Fibroblast of villous mesenchyme (primary cell): ENCODE results near the gene ATP6AP1. TPM values are rescaled to one million over a fixed set of nuclear protein-coding genes. Genes with fewer than 3 reads are reported as not detected.

ENCODE experiments used
- DNase-seq: peaks from one replicate; pipeline ENCODE4 v3.0.0-alpha.2; 2010; ENCODE audit warnings: low read depth
- H3K4me3 ChIP-seq: 2 replicates; pipeline ENCODE4 v1.5.1; 2011; ENCODE audit warnings: low read depth, mild to moderate bottlenecking, low read length
- total RNA-seq: library from RNA; depleted of rRNA; stranded (reverse); fragments of >200 nt; gene quantifications from 2 replicates; pipeline ENCODE4 v1.2.3, GENCODE V29; 2012
- TF ChIP-seq, protein P1 (sequence below): IDR thresholded peaks from 2 replicates; pipeline ENCODE4 v1.5.1; 2012; ENCODE audit warnings: low read depth, mild to moderate bottlenecking, low read length; ENCODE audit not compliant: insufficient read depth

ATP6AP1 gene
- total RNA-seq, 1 donor = 72.5 TPM

DNA sequence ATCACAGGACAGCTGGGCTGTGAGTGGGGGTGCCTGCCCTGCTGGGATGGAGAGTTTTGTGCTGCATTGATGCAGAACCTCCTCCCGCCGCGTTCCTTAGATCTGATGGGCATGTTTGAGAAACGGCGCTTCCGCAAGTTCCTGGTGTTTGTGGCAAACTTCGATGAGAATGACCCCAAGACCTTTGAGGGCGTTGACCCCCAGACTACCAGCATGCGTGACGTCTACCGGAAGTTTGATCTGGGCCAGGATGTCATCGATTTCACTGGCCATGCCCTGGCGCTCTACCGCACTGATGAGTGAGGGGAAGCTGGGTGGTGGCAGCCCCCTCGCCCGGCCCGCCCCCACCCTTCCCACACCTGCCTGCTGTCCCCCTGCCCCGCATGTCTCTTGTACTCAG, 11.4 kb downstream of the ATP6AP1 start:
- DNase-seq = no peak
- no peak overlapping the region for H3K4me3 ChIP-seq
- TF ChIP-seq, protein P1, sequence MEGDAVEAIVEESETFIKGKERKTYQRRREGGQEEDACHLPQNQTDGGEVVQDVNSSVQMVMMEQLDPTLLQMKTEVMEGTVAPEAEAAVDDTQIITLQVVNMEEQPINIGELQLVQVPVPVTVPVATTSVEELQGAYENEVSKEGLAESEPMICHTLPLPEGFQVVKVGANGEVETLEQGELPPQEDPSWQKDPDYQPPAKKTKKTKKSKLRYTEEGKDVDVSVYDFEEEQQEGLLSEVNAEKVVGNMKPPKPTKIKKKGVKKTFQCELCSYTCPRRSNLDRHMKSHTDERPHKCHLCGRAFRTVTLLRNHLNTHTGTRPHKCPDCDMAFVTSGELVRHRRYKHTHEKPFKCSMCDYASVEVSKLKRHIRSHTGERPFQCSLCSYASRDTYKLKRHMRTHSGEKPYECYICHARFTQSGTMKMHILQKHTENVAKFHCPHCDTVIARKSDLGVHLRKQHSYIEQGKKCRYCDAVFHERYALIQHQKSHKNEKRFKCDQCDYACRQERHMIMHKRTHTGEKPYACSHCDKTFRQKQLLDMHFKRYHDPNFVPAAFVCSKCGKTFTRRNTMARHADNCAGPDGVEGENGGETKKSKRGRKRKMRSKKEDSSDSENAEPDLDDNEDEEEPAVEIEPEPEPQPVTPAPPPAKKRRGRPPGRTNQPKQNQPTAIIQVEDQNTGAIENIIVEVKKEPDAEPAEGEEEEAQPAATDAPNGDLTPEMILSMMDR = no peak

GRCh38 chrX:154440623-154441357, 12.3 kb downstream of the ATP6AP1 start:
- TF ChIP-seq, protein P1 = no peak
- no peak for DNase-seq
- no peak overlapping the region for H3K4me3 ChIP-seq

DNA sequence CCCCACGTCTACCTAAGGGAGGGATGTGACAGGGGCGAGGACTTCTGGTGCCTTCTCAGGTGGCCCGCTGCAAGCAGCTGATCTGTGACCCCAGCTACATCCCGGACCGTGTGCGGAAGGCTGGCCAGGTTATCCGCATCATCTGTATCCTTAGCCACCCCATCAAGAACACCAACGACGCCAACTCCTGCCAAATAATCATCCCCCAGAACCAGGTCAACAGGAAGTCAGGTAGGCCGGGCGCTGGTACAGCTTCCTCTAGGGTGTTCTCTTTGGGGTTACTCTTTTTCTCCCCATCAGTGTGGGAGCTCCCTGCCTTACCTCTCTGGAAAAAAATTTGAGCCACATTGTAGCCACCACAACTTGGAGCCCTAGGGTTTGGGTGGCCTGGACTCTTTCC, 13.1 kb downstream of the ATP6AP1 start:
- H3K4me3 ChIP-seq = no peak overlapping the region
- TF ChIP-seq, protein P1 = no peak
- no peak for DNase-seq

DNA sequence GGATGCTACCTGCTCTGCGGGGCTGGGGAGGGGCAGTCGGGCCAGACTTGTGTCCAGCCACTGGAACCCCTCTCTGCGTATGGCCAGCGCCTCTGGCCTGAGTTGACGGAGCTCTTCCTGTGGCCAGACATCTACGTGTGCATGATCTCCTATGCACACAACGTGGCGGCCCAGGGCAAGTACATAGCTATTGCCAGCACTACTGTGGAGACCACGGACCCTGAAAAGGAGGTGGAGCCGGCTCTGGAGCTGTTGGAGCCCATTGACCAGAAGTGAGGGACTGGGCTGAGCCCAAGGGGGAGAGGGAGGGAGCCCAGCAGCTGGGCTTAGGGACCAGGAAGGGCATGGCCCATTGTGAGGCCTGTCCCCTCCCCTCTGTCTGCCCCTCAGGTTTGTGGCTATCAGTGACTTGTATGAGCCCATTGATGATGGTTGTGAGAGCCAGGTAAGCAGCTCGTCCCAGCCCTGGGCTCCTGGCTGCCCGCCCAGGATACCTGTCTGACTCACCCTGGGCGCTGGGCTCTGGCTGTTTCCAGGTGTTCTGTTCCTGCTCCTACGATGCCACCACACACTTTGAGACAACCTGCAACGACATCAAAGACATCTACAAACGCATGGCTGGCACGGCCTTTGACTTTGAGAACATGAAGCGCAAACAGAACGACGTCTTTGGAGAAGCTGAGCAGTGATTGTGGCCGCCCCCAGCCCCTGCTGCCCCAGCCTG, 13.7 kb downstream of the ATP6AP1 start:
- no peak for DNase-seq
- no peak overlapping the region for H3K4me3 ChIP-seq
- TF ChIP-seq, protein P1 = no peak

DNA sequence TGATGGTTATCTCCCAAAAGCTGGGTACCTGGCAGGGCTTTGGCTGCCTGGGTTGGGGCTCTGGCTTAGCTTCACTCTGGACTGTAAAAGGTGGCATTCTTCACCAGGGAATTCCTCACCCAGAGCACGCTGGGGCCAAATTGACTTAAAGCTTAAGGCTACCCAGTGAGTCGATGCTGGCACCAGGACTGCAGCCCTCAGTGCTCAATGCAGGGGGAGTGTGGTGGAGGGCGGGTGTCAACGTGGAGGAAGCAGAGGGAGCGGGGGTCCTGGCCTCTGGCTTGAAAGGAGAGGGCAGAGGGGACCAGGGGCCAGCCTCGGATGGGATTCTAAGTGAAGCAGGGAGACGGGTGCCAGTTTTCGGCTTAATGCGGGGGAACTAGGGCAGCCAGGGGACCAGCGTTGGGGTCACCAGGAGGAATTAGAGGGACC, 15.0 kb downstream of the ATP6AP1 start:
- DNase-seq = peak; percentile 5
- TF ChIP-seq, protein P1 = no peak
- H3K4me3 ChIP-seq = peak overlapping the region; percentile 44

GRCh38 chrX:154443992-154444754, 15.7 kb downstream of the ATP6AP1 start, which contains the start of gene FAM50A:
FAM50A (plus strand) TSS chrX:154444141; CDS start chrX:154444236, 95 bp downstream.
- peak within 1 kb of the TSS; percentile 66 for H3K4me3 ChIP-seq
- peak; percentile 65 for DNase-seq
- TF ChIP-seq, protein P1 = no peak
